ENCODE measurements around the gene SETD5. TPM values are rescaled to one million over a fixed set of nuclear protein-coding genes. Genes with fewer than 3 reads are reported as not detected.

Gene SETD5
- total and polyA plus RNA-seq, 2 experiments from 2014 or later = 143 to 172 TPM

DNA sequence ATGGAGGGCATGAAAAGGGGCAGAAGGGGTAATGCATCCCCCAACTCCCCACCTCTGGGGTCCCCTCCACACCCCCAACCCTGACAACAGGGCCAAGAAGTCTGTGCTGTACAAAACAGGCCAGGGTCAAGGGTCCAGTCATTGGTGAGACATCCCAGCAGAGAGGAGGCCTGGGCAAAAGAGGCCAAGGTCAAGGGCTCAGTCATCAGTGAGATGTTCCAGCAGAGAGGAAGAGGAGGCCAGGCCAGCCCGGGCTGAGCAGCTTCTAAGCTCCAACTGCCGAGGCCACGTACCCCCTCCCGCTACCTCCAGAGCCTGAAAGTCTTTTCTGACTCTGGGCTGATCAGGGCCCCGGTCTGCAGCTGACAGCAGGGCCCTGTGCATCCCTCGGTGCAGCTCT, 103.8 kb downstream of the SETD5 start:
- Mint-ChIP-seq H3K27me3 (ENCODE audit: insufficient read depth, low read depth, poor library complexity) (peaks cover 31% of the 10 kb centered on the region), H3K4me3 (no peak overlapping the region), H3K36me3 (ENCODE audit: low read depth) (no peaks in the 10 kb centered on the region; the same call in 2 of the 3 replicates), H3K4me1 (peaks cover 11% of the 10 kb centered on the region), H3K27ac (no peak overlapping the region), H3K9me3 (no peaks in the 10 kb centered on the region)
- Histone ChIP-seq H3K36me3 (ENCODE audit: insufficient read depth) (no peaks in the 10 kb centered on the region), H3K27ac (ENCODE audit: low read depth) (no peak overlapping the region), H4K20me1 (replicated peaks; ENCODE audit: insufficient read depth) (no peaks in the 10 kb centered on the region; the same call in 1 of the 2 replicates), H3K79me2 (replicated peaks; ENCODE audit: insufficient read depth) (no peaks in the 10 kb centered on the region), H3F3A (replicated peaks; ENCODE audit: low read depth) (no peaks in the 10 kb centered on the region), H2AFZ (no peak overlapping the region), H3K9me2 (ENCODE audit: insufficient read depth) (no peaks in the 10 kb centered on the region), H3K27me3 (ENCODE audit: insufficient read depth) (peaks cover 25% of the 10 kb centered on the region), H3K4me2 (no peak overlapping the region), H3K4me1 (ENCODE audit: insufficient read depth) (no peaks in the 10 kb centered on the region), H3K4me3 (no peak overlapping the region)
- TF ChIP-seq ZNF462 (CRISPR knock-in tag; IDR thresholded peaks at IDR 0.05) (no peak), EZH2 (IDR thresholded peaks at IDR 0.05; ENCODE audit: low read depth, unreplicated experiment) (no peak), ZNF114 (CRISPR knock-in tag; IDR thresholded peaks at IDR 0.05) (no peak), NANOG (IDR thresholded peaks at IDR 0.05; ENCODE audit: borderline replicate concordance) (no peak), STAT1 (IDR thresholded peaks at IDR 0.05; ENCODE audit: unreplicated experiment) (no peak), REST (IDR thresholded peaks at IDR 0.05; ENCODE audit: unreplicated experiment) (no peak), CREB1 (CRISPR knock-in tag; IDR thresholded peaks at IDR 0.05; ENCODE audit: low read depth) (no peak), JUNB (IDR thresholded peaks at IDR 0.05; ENCODE audit: unreplicated experiment) (no peak), ETS1 (IDR thresholded peaks at IDR 0.05) (no peak), EZH2phosphoT487 (IDR thresholded peaks at IDR 0.05; ENCODE audit: unreplicated experiment) (no peak)
- ATAC-seq = no peak
- no peak for DNase-seq (ENCODE audit: low spot score)

Data from GM23338 (cell line).